Fibroblast of skin of right biceps (primary cell): ENCODE data around the gene CD53.

Experiments used
- DNase-seq: peaks from one replicate; pipeline ENCODE4 v3.0.0-alpha.2; 2013

Gene CD53

GRCh38 chr1:110876748-110877341 lies 3.9 kb downstream of the CD53 start:
- no peak for DNase-seq

- no peak for DNase-seq
Measured at GRCh38 chr1:110877364-110877763, 4.4 kb downstream of the CD53 start.

GRCh38 chr1:110877776-110878175 lies 4.8 kb downstream of the CD53 start:
- DNase-seq = no peak

- DNase-seq = no peak
Measured at GRCh38 chr1:110878591-110878990, 5.6 kb downstream of the CD53 start.

GRCh38 chr1:110878993-110879392 lies 6.0 kb downstream of the CD53 start:
- DNase-seq = no peak

GRCh38 chr1:110879758-110880606 lies 7.0 kb downstream of the CD53 start:
- DNase-seq = no peak

GRCh38 chr1:110880708-110881374 lies 7.9 kb downstream of the CD53 start:
- no peak for DNase-seq

- DNase-seq = no peak
Measured at GRCh38 chr1:110888049-110888448, 15.1 kb downstream of the CD53 start.

GRCh38 chr1:110888641-110889040 lies 15.7 kb downstream of the CD53 start:
- DNase-seq = no peak

GRCh38 chr1:110890474-110891196 lies 17.7 kb downstream of the CD53 start:
- DNase-seq = no peak

GRCh38 chr1:110893908-110894490 lies 21.1 kb downstream of the CD53 start:
- no peak for DNase-seq

- no peak for DNase-seq
Measured at GRCh38 chr1:110896090-110896489, 23.1 kb downstream of the CD53 start.

- DNase-seq = no peak
Measured at GRCh38 chr1:110897681-110898080, 24.7 kb downstream of the CD53 start.

- no peak for DNase-seq
Measured at GRCh38 chr1:110898734-110899457, 25.9 kb downstream of the CD53 start.

- DNase-seq = no peak
Measured at GRCh38 chr1:110899458-110899843, 26.5 kb downstream of the CD53 start.

- no peak for DNase-seq
Measured at GRCh38 chr1:110902820-110903463, 30.0 kb downstream of the CD53 start.

GRCh38 chr1:110903853-110904500 lies 31.0 kb downstream of the CD53 start:
- no peak for DNase-seq

- DNase-seq = no peak
Measured at GRCh38 chr1:110912784-110913183, 39.8 kb downstream of the CD53 start.

GRCh38 chr1:110914676-110915075 lies 41.7 kb downstream of the CD53 start:
- no peak for DNase-seq

- DNase-seq = no peak
Measured at GRCh38 chr1:110915804-110916203, 42.9 kb downstream of the CD53 start.

- no peak for DNase-seq
Measured at GRCh38 chr1:110916274-110916668, 43.3 kb downstream of the CD53 start.
